Keratinocyte (primary cell): ENCODE results near the gene SLC9A8.

Experiments used
- EZH2 ChIP-seq: IDR thresholded peaks from one replicate; pipeline ENCODE4 v1.6.1; 2012; ENCODE audit warnings: inconsistent platforms, mild to moderate bottlenecking, low read length, moderate library complexity
- TF ChIP-seq, protein P1 (sequence below), 3 experiments: IDR thresholded peaks in 1 of 3; conservative IDR thresholded peaks in 1 of 3; optimal IDR thresholded peaks in 1 of 3; 2 replicates in 2 of 3; 3 replicates in 1 of 3; pipeline versions ENCODE3 to v1.5.1; 2011; ENCODE audit warnings: low read length in 3 of 3, mild to moderate bottlenecking in 3 of 3, moderate library complexity in 2 of 3, control low read depth in 1 of 3, inconsistent platforms in 1 of 3; ENCODE audit not compliant: insufficient read depth in 2 of 3; ENCODE audit errors: extremely low read depth in 1 of 3

DNA sequence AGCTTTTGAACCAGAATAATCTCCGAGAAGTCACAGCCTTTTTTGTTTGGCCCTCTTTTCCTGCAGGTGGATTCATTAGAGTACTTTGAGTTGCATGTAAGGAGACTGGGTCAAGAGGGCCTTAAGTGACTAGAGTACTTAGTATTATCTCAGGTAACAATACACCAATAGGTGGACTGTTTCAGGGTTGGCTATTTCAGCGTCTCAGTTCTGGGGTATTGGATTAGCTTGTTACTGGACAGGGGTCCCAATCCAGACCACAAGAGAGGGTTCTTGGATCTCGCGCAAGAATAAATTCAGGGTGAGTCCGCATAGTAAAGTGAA, 47.3 kb upstream of the SLC9A8 start:
- TF ChIP-seq, protein P1, sequence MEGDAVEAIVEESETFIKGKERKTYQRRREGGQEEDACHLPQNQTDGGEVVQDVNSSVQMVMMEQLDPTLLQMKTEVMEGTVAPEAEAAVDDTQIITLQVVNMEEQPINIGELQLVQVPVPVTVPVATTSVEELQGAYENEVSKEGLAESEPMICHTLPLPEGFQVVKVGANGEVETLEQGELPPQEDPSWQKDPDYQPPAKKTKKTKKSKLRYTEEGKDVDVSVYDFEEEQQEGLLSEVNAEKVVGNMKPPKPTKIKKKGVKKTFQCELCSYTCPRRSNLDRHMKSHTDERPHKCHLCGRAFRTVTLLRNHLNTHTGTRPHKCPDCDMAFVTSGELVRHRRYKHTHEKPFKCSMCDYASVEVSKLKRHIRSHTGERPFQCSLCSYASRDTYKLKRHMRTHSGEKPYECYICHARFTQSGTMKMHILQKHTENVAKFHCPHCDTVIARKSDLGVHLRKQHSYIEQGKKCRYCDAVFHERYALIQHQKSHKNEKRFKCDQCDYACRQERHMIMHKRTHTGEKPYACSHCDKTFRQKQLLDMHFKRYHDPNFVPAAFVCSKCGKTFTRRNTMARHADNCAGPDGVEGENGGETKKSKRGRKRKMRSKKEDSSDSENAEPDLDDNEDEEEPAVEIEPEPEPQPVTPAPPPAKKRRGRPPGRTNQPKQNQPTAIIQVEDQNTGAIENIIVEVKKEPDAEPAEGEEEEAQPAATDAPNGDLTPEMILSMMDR (optimal IDR thresholded peaks at IDR 0.05 in 1 of 3, IDR thresholded peaks at IDR 0.05 in 1 of 3, conservative IDR thresholded peaks at IDR 0.05 in 1 of 3; ENCODE audit: extremely low read depth in 1 of 3, insufficient read depth in 2 of 3, low read length in 3 of 3), result no peak
- TF ChIP-seq EZH2, result no peak
